ENCODE measurements around the gene EVC. TPM values are rescaled to one million over a fixed set of nuclear protein-coding genes. Genes with fewer than 3 reads are reported as not detected.

Gene EVC
- total and polyA plus RNA-seq, 2 of the 8 experiments (the other 6 are each of a cell fraction or from before 2014, with no cell fraction given), result 2.6 to 9.8 TPM

DNA sequence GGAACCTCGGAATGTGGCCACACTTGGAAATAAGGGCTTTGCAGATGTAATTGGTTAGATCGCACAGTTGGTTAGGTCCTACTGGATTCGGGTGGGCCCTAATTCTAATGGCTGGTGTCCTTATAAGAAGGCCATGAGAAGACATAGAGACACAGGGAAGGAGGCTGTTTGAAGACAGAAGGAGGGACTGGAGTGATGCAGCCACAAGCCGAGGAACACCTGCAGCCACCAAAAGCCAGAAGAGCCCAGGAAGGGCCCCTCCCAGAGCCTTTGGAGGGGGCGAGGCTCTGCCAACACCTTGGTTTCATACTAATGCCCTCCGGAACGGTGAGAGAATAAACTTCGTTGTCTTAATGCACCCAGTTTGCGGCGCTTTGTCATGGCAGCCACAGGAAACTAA is 47.0 kb downstream of the EVC start (continued):
- TF ChIP-seq TAF1 (IDR thresholded peaks at IDR 0.05; ENCODE audit: low read depth, low read length) (no peak), SRF (IDR thresholded peaks at IDR 0.05; ENCODE audit: low read depth, low read length) (no peak), KDM4A (IDR thresholded peaks at IDR 0.05; ENCODE audit: low read depth, low read length, severe bottlenecking) (no peak)

Measured in H1 (cell line).